BLaER1 treated with 17β-estradiol and CSF1 and Interleukin-3, amounts not matched to agents 10 nM and 100 nM (cell line): ENCODE measurements around the gene DCST2.
"Not testable (repeated sequence)": the region's sequence is repeated elsewhere in the genome, so short reads cannot be mapped to it uniquely, and the experiment has no call there.

Source experiments
- H3K27ac ChIP-seq, 11 experiments: shearing (Covaris generic); formaldehyde crosslinking; 2 replicates each; pipeline ENCODE4 v1.8.1; 2022
- H3K27me3 ChIP-seq, 11 experiments: shearing (Covaris generic); formaldehyde crosslinking; 2 replicates each; pipeline ENCODE4 v1.8.1; 2022
- H3K36me3 ChIP-seq, 11 experiments: shearing (Covaris generic); formaldehyde crosslinking; 2 replicates each; pipeline ENCODE4 v1.8.1; 2022
- H3K4me1 ChIP-seq, 10 experiments: shearing (Covaris generic); formaldehyde crosslinking; 2 replicates each; pipeline ENCODE4 v1.8.1; 2022
- H3K4me2 ChIP-seq, 11 experiments: shearing (Covaris generic); formaldehyde crosslinking; 2 replicates each; pipeline ENCODE4 v1.8.1; 2022
- H3K4me3 ChIP-seq, 10 experiments: shearing (Covaris generic); formaldehyde crosslinking; 2 replicates each; pipeline ENCODE4 v1.8.1; 2022
- H3K9ac ChIP-seq, 11 experiments: shearing (Covaris generic); formaldehyde crosslinking; 2 replicates each; pipeline ENCODE4 v1.8.1; 2022
- H3K9me3 ChIP-seq, 11 experiments: shearing (Covaris generic); formaldehyde crosslinking; replicated peaks in 1 of 11; 2 replicates each; pipeline ENCODE4 v1.8.1; 2022
- H4K20me1 ChIP-seq, 11 experiments: shearing (Covaris generic); formaldehyde crosslinking; 2 replicates each; pipeline ENCODE4 v1.8.1; 2022
- Cebpa-rat ChIP-seq, 11 experiments: shearing (Covaris generic); IDR thresholded peaks; 2 replicates each; pipeline ENCODE4 v1.8.1; 2022

The DCST2 gene

DNA sequence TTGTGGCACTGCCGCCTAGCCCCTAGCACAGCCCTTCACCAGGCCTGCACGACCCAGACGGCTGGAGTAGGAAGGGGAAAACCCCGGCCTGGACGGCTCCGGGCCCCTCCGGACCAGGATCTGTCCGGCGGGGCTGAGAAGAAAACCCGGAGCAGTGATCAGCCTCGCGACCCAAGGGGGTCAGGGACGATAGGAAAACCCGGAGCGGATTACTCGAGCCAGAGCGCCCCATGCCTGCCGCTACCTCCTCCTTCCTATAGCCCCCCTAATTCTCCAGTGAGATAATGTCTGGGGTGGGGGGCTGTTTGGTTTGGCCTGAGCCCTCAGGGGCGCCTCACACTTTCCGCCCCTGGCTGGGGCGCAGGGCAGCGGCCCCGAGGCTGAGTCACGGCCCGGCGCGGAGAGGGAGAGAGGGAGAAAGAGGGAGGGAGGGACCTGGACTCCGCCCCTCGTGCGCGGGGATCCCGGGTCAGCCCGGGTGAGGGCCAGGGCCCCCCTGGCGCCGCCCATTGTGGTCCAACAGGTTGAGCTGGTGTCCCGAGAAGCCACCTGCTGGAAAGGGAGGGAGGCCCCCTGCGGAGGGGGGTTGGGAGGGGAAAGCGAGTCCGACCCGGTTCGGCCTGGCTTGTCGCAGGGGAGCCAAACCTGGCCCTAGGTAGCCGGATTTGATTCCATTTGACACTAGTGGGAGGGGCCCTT lies 32.7 kb downstream of the DCST2 start:
- no peaks in the 10 kb centered on the region for H3K27me3 ChIP-seq
- H3K4me2 ChIP-seq: peak overlapping the region; percentile 91 to 100 (median 99)
- peaks cover 0 to 8% (median 0%) of the 10 kb centered on the region in 11 experiments; a peak in 2 of 22 replicates for H4K20me1 ChIP-seq
- no peaks in the 10 kb centered on the region for H3K9me3 ChIP-seq
- peak overlapping the region; percentile 74 to 87 (median 83) for H3K9ac ChIP-seq
- H3K27ac ChIP-seq: peak overlapping the region; percentile 68 to 90 (median 85)
- H3K4me3 ChIP-seq: peak overlapping the region; percentile 63 to 96 (median 72)
- H3K36me3 ChIP-seq: no peaks in the 10 kb centered on the region
- H3K4me1 ChIP-seq: peaks cover 54 to 71% (median 68%) of the 10 kb centered on the region in 10 experiments
- no peak for TF ChIP-seq Cebpa-rat (IDR thresholded peaks at IDR 0.05)

DNA sequence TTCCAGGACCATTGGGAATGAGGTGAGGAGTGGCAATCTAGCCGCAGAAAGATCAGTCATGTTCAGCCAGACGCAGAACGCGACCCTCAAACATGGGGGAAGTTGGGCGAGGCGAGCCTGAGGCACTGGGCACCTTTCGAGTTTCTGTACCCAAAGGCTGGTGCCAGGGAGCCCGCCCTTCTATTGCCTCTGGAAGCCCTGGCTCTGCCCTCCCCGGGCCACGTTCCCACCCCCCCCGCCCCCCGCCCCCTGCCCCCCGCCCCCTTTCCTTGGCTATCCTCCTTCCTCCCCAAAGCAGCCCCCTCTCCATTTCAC lies 33.2 kb downstream of the DCST2 start:
- Histone ChIP-seq H3K4me3 (peak overlapping the region; percentile 63 to 96 (median 72)), H3K36me3 (no peaks in the 10 kb centered on the region), H3K9ac (peak overlapping the region; percentile 74 to 87 (median 83)), H3K4me1 (peaks cover 54 to 71% (median 64%) of the 10 kb centered on the region in 10 experiments), H3K9me3 (no peaks in the 10 kb centered on the region), H4K20me1 (peaks cover 0 to 8% (median 0%) of the 10 kb centered on the region in 11 experiments; a peak in 2 of 22 replicates), H3K27me3 (no peaks in the 10 kb centered on the region), H3K4me2 (peak overlapping the region; percentile 91 to 100 (median 99)), H3K27ac (peak overlapping the region; percentile 68 to 90 (median 85); a peak in 21 of 22 replicates)
- TF ChIP-seq Cebpa-rat (IDR thresholded peaks at IDR 0.05): no peak

DNA sequence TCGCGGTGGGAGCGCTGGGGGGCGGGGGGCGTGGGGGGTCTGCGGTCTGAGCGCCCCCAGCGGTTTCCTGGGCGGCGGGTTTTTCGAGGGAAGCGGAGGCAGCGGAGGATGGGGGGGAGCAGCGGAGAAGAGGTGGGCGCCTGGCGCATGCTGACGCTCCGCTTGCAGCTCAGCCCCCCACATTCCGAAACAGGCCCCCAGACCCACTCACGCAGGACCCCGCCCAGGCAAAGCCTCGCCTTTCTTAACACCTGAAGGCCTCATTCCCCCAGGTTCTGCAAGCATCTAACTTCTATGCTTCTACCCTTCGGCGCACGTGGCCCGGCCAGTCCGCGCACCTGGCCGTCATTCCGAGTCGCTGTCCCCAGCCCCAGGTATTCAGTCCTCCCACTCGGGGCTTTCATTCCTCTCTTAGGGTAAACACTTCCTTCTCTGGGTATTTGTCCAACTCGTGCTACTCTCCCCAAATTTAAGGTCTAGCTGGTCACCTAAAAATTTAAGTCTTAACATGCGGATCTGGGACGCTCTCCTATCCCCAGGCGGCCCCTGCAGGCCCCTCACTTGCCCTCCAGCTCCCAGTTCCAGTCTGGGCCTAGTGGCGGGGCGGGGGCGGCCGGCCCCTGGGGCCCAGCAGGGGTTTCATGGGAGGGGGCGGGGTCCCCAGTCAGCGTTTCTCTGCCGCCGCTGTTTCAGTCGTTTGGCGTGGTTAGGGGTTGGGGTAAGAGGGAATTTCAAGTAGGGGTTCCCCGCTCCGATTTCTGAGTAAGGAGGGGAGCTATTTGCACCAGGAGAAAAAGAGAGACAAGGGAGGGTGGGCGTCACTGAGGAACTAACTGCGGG lies 33.8 kb downstream of the DCST2 start:
- H3K4me2 ChIP-seq: peak overlapping the region; percentile 91 to 100 (median 99)
- H3K9me3 ChIP-seq: no peaks in the 10 kb centered on the region
- peaks cover 0 to 8% (median 0%) of the 10 kb centered on the region in 11 experiments; a peak in 2 of 22 replicates for H4K20me1 ChIP-seq
- H3K27ac ChIP-seq: peak overlapping the region; percentile 45 to 90 (median 64); a peak in 20 of 22 replicates
- H3K36me3 ChIP-seq: no peaks in the 10 kb centered on the region
- H3K4me1 ChIP-seq: peaks cover 54 to 71% (median 63%) of the 10 kb centered on the region in 10 experiments
- peak overlapping the region; percentile 50 to 84 (median 73) for H3K9ac ChIP-seq
- TF ChIP-seq Cebpa-rat (IDR thresholded peaks at IDR 0.05): no peak
- peak overlapping the region; percentile 63 to 96 (median 72) for H3K4me3 ChIP-seq
- no peaks in the 10 kb centered on the region for H3K27me3 ChIP-seq

DNA sequence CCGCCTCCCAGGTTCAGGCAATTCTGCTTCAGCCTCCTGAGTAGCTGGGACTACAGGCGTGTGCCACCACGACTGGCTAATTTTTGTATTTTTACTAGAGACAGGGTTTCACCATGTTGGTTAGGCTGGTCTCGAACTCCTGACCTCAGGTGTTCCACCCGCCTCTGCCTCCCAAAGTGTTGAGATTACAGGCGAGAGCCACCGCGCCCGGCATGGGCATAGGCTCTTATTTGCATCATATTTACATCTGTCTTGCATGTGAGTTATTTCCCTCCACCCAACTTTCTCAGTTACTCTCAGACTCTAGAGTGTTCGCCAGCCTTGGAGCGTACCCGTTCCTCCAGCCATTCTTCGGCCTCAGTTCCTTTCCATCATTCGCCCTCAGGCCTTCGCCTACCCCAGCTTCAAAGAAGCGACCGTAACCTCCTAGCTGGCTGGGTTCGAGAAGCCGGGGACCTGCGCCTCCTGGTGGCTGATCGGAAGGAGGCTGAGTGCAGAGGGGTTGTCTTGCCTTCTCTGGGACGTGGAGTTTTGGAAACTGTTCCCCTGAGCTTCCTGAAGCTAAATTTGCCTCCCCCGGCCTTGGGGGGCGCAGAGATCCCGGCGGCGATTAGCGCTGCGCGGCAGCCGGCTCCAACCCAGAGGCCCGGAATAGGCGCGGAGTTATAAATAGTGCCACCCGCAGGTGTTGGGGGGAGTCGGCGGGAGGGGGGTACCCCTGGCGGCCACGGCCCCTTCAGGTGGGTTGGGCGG lies 34.6 kb downstream of the DCST2 start:
- Histone ChIP-seq H3K4me1 (peaks cover 54 to 71% (median 63%) of the 10 kb centered on the region in 10 experiments), H4K20me1 (peaks cover 0 to 8% (median 0%) of the 10 kb centered on the region in 11 experiments; a peak in 2 of 22 replicates), H3K27ac (peak overlapping the region in 3 of 11 experiments; percentile 27 to 43 (median 30); a peak in 4 of 22 replicates), H3K4me3 (peak overlapping the region; percentile 44 to 96 (median 72); a peak in 18 of 20 replicates), H3K36me3 (no peaks in the 10 kb centered on the region), H3K27me3 (no peaks in the 10 kb centered on the region), H3K4me2 (peak overlapping the region; percentile 91 to 100 (median 99)), H3K9ac (peak overlapping the region in 9 of 11 experiments; percentile 13 to 84 (median 58); a peak in 13 of 22 replicates), H3K9me3 (no peaks in the 10 kb centered on the region)
- no peak for TF ChIP-seq Cebpa-rat (IDR thresholded peaks at IDR 0.05)

DNA sequence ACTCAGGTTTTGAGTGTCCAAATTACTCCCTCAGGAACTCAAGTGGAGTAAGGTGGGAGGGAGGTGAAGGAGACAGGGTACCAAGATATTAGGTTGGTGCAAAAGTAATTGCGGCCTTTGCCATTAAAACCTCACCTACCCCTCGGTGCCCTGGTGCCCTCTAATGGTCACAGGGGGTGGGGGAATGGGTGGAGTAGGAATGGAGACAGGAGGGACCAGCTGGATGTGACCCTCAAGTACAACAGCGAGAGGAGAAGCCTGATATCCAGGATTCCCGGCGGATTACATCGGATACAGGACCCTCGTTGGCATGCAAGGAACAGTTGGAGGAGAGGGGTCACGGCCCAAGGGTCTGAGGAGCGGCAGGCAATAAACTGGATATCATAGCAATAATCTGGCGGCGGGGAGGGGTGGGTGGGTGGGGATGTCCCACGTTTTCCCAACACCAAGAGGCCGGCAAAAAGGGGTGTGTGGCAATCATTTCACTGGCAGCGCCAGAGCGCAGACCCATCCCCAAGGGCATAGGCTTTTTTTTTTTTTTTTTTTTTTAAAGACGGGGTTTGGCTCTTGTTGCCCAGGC lies 35.3 kb downstream of the DCST2 start:
- no peaks in the 10 kb centered on the region for H3K27me3 ChIP-seq
- H3K9me3 ChIP-seq: no peaks in the 10 kb centered on the region
- peak overlapping the region in 2 of 11 experiments; percentile 34 to 58; a peak in 5 of 22 replicates for H3K9ac ChIP-seq
- peaks cover 60 to 76% (median 70%) of the 10 kb centered on the region in 10 experiments for H3K4me1 ChIP-seq
- peak overlapping the region; percentile 91 to 100 (median 99) for H3K4me2 ChIP-seq
- H3K4me3 ChIP-seq: peak overlapping the region in 2 of 10 experiments; percentile 67 to 81; a peak in 4 of 20 replicates
- peak overlapping the region in 1 of 11 experiments; percentile 30; a peak in 2 of 22 replicates for H3K27ac ChIP-seq
- H3K36me3 ChIP-seq: no peaks in the 10 kb centered on the region
- H4K20me1 ChIP-seq: peaks cover 0 to 8% (median 0%) of the 10 kb centered on the region in 11 experiments; a peak in 2 of 22 replicates
- no peak for TF ChIP-seq Cebpa-rat (IDR thresholded peaks at IDR 0.05)

DNA sequence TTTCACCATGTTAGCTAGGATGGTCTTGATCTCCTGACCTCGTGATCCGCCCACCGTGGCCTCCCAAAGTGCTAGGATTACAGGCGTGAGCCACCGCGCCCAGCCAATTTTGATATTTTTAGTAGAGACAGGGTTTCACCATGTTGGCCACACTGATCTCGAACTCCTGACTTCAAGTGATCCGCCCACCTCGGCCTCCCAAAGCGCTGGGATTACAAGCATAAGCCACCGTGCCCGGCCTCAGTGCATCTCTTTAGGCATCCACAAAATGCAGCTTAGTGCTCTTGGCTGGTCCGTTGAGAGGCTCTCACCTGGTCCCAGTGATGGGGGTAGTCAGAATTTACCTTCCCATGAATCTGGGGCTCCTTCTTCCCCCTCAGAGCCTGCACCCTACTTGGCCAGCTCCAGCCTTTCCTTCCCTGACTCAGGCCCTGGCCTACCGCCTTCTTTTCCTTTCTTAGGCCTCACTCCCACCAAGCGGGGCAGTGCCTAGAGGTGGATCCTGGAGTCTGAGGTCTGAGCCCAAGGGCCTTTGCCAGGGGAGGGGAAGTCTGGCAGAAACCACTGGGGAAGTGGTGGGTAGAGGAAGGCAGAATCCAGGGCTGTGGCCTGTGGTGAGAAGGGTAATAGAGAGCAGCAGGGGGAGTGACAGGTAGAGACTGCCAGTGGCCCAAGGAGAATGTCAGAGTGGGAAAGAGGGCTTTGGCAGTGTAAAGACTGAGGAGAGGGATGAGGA lies 36.4 kb downstream of the DCST2 start:
- Histone ChIP-seq H3K36me3 (peaks cover 0 to 8% (median 0%) of the 10 kb centered on the region in 11 experiments; a peak in 5 of 22 replicates), H3K9me3 (no peaks in the 10 kb centered on the region), H3K9ac (peak overlapping the region in 4 of 11 experiments; percentile 19 to 30 (median 24); a peak in 4 of 22 replicates), H3K27ac (0 out of 22 replicates have a peak overlapping the region, but pooled peaks of 2 of the 11 experiments have one; percentile 13 to 27), H3K27me3 (no peaks in the 10 kb centered on the region), H3K4me2 (peak overlapping the region; percentile 53 to 100 (median 75)), H3K4me3 (no peak overlapping the region; a peak in 1 of 20 replicates), H3K4me1 (peaks cover 67 to 87% (median 79%) of the 10 kb centered on the region in 10 experiments), H4K20me1 (peaks cover 0 to 9% (median 4%) of the 10 kb centered on the region in 11 experiments; a peak in 7 of 22 replicates)
- TF ChIP-seq Cebpa-rat (IDR thresholded peaks at IDR 0.05): no peak

DNA sequence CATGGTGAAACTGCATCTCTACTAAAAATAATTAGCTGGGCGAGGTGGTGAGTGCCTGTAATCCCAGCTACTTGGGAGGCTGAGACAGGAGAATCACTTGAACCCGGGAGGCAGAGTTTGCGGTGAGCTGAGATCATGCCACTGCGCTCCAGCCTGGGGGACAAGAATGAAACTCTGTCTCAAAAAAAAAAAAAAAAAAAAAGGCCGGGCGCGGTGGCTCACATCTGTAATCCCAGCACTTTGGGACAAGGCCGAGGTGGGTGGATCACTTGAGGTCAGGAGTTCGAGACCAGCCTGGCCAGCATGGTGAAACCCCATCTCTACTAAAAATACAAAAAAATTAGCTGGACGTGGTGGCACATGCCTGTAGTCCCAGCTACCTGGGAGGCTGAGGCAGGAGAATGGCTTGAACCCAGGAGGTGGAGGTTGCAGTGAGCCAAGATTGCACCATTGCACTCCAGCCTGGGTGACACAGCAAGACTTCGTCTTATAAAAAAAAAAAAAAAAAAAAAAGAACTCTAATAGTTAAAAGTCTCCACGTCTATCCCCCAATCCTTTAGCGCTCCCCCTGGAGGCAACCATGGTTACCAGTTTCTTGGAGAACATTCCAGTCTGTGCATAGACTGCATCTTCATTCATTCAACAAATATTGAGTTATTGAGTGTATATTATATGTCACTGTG lies 38.1 kb downstream of the DCST2 start:
- 0 out of 22 replicates have a peak overlapping the region, but pooled peaks of 2 of the 11 experiments have one; percentile 3 to 24 for H3K9ac ChIP-seq
- H4K20me1 ChIP-seq: peaks cover 0 to 10% (median 4%) of the 10 kb centered on the region in 11 experiments; a peak in 9 of 22 replicates
- peak overlapping the region in 6 of 11 experiments; percentile 6 to 48 (median 30); a peak in 6 of 22 replicates for H3K27ac ChIP-seq
- not testable (repeated sequence) for H3K27me3 ChIP-seq, H3K4me3 ChIP-seq, H3K9me3 ChIP-seq
- H3K4me1 ChIP-seq: peaks cover 67 to 81% (median 77%) of the 10 kb centered on the region in 10 experiments
- peaks cover 5 to 23% (median 13%) of the 10 kb centered on the region in 11 experiments for H3K36me3 ChIP-seq
- H3K4me2 ChIP-seq: peak overlapping the region; percentile 42 to 100 (median 59); a peak in 20 of 22 replicates
